Measurements from ENCODE around the gene TSNAXIP1. TPM values are rescaled to one million over a fixed set of nuclear protein-coding genes. Genes with fewer than 3 reads are reported as not detected.

The TSNAXIP1 gene
- polyA plus RNA-seq, 3 donors, result 6.2 to 7.8 (median 7.6) TPM

Other genes starting within 250 kb of the TSNAXIP1 start
- 10 to 100 TPM; 81.5 to 87.2 (median 85.5) TPM for gene CTCF, start 244.4 kb upstream of the TSNAXIP1 start, polyA plus RNA-seq (ENCODE audit: insufficient read length in 3 of 3)
- 1 to 10 TPM in 1 of 3 donors, under 1 TPM in 2; 0.65 to 1.0 (median 0.81) TPM for gene CARMIL2, start 161.7 kb upstream of the TSNAXIP1 start, polyA plus RNA-seq (ENCODE audit: insufficient read length in 3 of 3)
- 10 to 100 TPM; 19.1 to 20.5 (median 19.8) TPM for gene ACD, start 146.6 kb upstream of the TSNAXIP1 start, polyA plus RNA-seq (ENCODE audit: insufficient read length in 3 of 3)
- gene PARD6A, start 145.9 kb upstream of the TSNAXIP1 start, polyA plus RNA-seq (ENCODE audit: insufficient read length in 3 of 3), result 1 to 10 TPM; 2.3 to 3.2 (median 3.2) TPM
- gene ENKD1, start 140.1 kb upstream of the TSNAXIP1 start, polyA plus RNA-seq (ENCODE audit: insufficient read length in 3 of 3), result 10 to 100 TPM; 17.8 to 21.2 (median 19.4) TPM
- gene C16orf86, start 140.1 kb upstream of the TSNAXIP1 start, polyA plus RNA-seq (ENCODE audit: insufficient read length in 3 of 3), result 1 to 10 TPM; 2.1 to 2.9 (median 2.5) TPM
- gene GFOD2, start 87.6 kb upstream of the TSNAXIP1 start, polyA plus RNA-seq (ENCODE audit: insufficient read length in 3 of 3), result 10 to 100 TPM; 19.5 to 22.0 (median 19.5) TPM
- 10 to 100 TPM; 19.2 to 22.3 (median 19.2) TPM for gene RANBP10, start 329 bp upstream of the TSNAXIP1 start, polyA plus RNA-seq (ENCODE audit: insufficient read length in 3 of 3)
- gene THAP11, start 35.4 kb downstream of the TSNAXIP1 start, polyA plus RNA-seq (ENCODE audit: insufficient read length in 3 of 3), result 10 to 100 TPM; 27.5 to 34.1 (median 32.5) TPM
- gene NUTF2, start 40.0 kb downstream of the TSNAXIP1 start, polyA plus RNA-seq (ENCODE audit: insufficient read length in 3 of 3), result 100 to 1,000 TPM; 118 to 138 (median 134) TPM
- gene CENPT, start 40.8 kb downstream of the TSNAXIP1 start, polyA plus RNA-seq (ENCODE audit: insufficient read length in 3 of 3), result 10 to 100 TPM; 37.3 to 44.4 (median 40.6) TPM
- gene EDC4, start 66.2 kb downstream of the TSNAXIP1 start, polyA plus RNA-seq (ENCODE audit: insufficient read length in 3 of 3), result 10 to 100 TPM; 82.0 to 85.6 (median 83.2) TPM
- not detected for gene NRN1L, start 78.0 kb downstream of the TSNAXIP1 start, polyA plus RNA-seq (ENCODE audit: insufficient read length in 3 of 3)
- 10 to 100 TPM; 31.6 to 38.0 (median 35.5) TPM for gene PSKH1, start 86.4 kb downstream of the TSNAXIP1 start, polyA plus RNA-seq (ENCODE audit: insufficient read length in 3 of 3)
- 1 to 10 TPM; 6.7 to 7.6 (median 7.0) TPM for gene CTRL, start 125.0 kb downstream of the TSNAXIP1 start, polyA plus RNA-seq (ENCODE audit: insufficient read length in 3 of 3)
- gene PSMB10, start 130.0 kb downstream of the TSNAXIP1 start, polyA plus RNA-seq (ENCODE audit: insufficient read length in 3 of 3), result 10 to 100 TPM; 20.3 to 21.9 (median 21.8) TPM
- gene LCAT, start 137.2 kb downstream of the TSNAXIP1 start, polyA plus RNA-seq (ENCODE audit: insufficient read length in 3 of 3), result 10 to 100 TPM; 12.7 to 14.6 (median 13.4) TPM
- gene SLC12A4, start 161.7 kb downstream of the TSNAXIP1 start, polyA plus RNA-seq (ENCODE audit: insufficient read length in 3 of 3), result 10 to 100 TPM; 30.6 to 33.8 (median 30.9) TPM
- under 1 TPM in 2 of 3 donors, not detected in 1; 0.06 to 0.11 TPM for gene DPEP3, start 173.6 kb downstream of the TSNAXIP1 start, polyA plus RNA-seq (ENCODE audit: insufficient read length in 3 of 3)
- gene DPEP2, start 192.6 kb downstream of the TSNAXIP1 start, polyA plus RNA-seq (ENCODE audit: insufficient read length in 3 of 3), result 1 to 10 TPM in 1 of 3 donors, under 1 TPM in 2; 0.57 to 1.0 (median 0.71) TPM
- gene DPEP2NB, start 209.0 kb downstream of the TSNAXIP1 start, polyA plus RNA-seq (ENCODE audit: insufficient read length in 3 of 3), result not detected
- 10 to 100 TPM; 10.2 to 11.6 (median 11.0) TPM for gene DDX28, start 216.3 kb downstream of the TSNAXIP1 start, polyA plus RNA-seq (ENCODE audit: insufficient read length in 3 of 3)
- gene DUS2, start 216.4 kb downstream of the TSNAXIP1 start, polyA plus RNA-seq (ENCODE audit: insufficient read length in 3 of 3), result 10 to 100 TPM; 13.3 to 16.6 (median 14.1) TPM

Data from right renal cortex interstitium (tissue), 3 donors.